Activated CD4-positive, alpha-beta memory T cell treated with anti-CD3 and anti-CD28 coated beads, Interleukin-2, amount 10 ng/mL, durations not matched to agents 7 days and 5 days (primary cell): ENCODE results near the gene C19orf12. TPM values are rescaled to one million over a fixed set of nuclear protein-coding genes. Genes with fewer than 3 reads are reported as not detected.

Source experiments
- CTCF ChIA-PET: fragments of 350-600 bp; sonication (Branson Sonifier 250); formaldehyde crosslinking; loops from one replicate; lab custom pipeline; 2021; ENCODE audit warnings: antibody characterized with exemption, inconsistent platforms; lab: Charles Lee
- POLR2A ChIA-PET: fragments of 350-600 bp; sonication (Branson Sonifier 250); formaldehyde crosslinking; loops from one replicate; lab custom pipeline; 2021; ENCODE audit warnings: antibody characterized with exemption; lab: Charles Lee
- DNase-seq: peaks from one replicate; pipeline ENCODE4 v3.0.0-alpha.2; 2020
- H3K27ac Mint-ChIP-seq: one replicate; pipeline ENCODE4 v1.8.0; 2021; ENCODE audit warnings: mild to moderate bottlenecking, mixed read lengths
- H3K27me3 Mint-ChIP-seq: one replicate; pipeline ENCODE4 v1.8.0; 2021; ENCODE audit warnings: mixed read lengths
- H3K36me3 Mint-ChIP-seq: one replicate; pipeline ENCODE4 v1.8.0; 2021; ENCODE audit warnings: low read depth, mixed read lengths
- H3K4me1 Mint-ChIP-seq: one replicate; pipeline ENCODE4 v1.8.0; 2021; ENCODE audit warnings: mixed read lengths
- H3K4me3 Mint-ChIP-seq: one replicate; pipeline ENCODE4 v1.8.0; 2021; ENCODE audit warnings: mild to moderate bottlenecking, mixed read lengths
- H3K9me3 Mint-ChIP-seq: one replicate; pipeline ENCODE4 v1.8.0; 2021; ENCODE audit warnings: mixed read lengths
- total RNA-seq, 2 experiments: library from RNA; stranded (reverse); gene quantifications; one replicate each; pipeline ENCODE4 v1.2.3, GENCODE V29; 2021

C19orf12 gene
- total RNA-seq, 2 experiments from 2014 or later, result 39.2 to 40.7 TPM

- POLR2A ChIA-PET, result interaction anchor here (1.0 to 3.3 kb wide), 2 partner anchors 13 to 82 kb away, joined by 3 to 11 read pairs; partner anchors contain the start of gene POP4
These were observed 26.9 kb downstream of the C19orf12 start for GRCh38 chr19:29687897-29688728.

GRCh38 chr19:29687244-29687896, 27.7 kb downstream of the C19orf12 start:
- CTCF ChIA-PET, result interaction anchor here (0.7 to 2.3 kb wide), 5 partner anchors 16 to 77 kb away, joined by 3 to 9 read pairs (median 6); partner anchors contain the start of gene PLEKHF1
- peaks cover 15% of the 10 kb centered on the region for H3K36me3 Mint-ChIP-seq
- POLR2A ChIA-PET, result interaction anchor here (1.9 to 3.3 kb wide), 2 partner anchors 77 to 81 kb away, joined by 6 to 11 read pairs; partner anchors contain the start of gene POP4
- H3K27me3 Mint-ChIP-seq, result no peaks in the 10 kb centered on the region
- H3K4me1 Mint-ChIP-seq, result peaks cover 52% of the 10 kb centered on the region
- H3K27ac Mint-ChIP-seq, result no peak overlapping the region
- peaks cover 4% of the 10 kb centered on the region for H3K9me3 Mint-ChIP-seq
- peak; percentile 30 for DNase-seq
- H3K4me3 Mint-ChIP-seq, result no peak overlapping the region

More at GRCh38 chr19:29687897-29688728, 26.9 kb downstream of the C19orf12 start:
- peak overlapping the region; percentile 14 for H3K27ac Mint-ChIP-seq
- H3K4me1 Mint-ChIP-seq, result peaks cover 49% of the 10 kb centered on the region
- CTCF ChIA-PET, result interaction anchor here (0.7 to 1.0 kb wide), 3 partner anchors 23 to 78 kb away, joined by 3 to 4 read pairs (median 4); partner anchors contain the start of gene PLEKHF1
- peaks cover 15% of the 10 kb centered on the region for H3K36me3 Mint-ChIP-seq
- DNase-seq, result no peak
- H3K4me3 Mint-ChIP-seq, result no peak overlapping the region
- H3K9me3 Mint-ChIP-seq, result peaks cover 4% of the 10 kb centered on the region
- no peaks in the 10 kb centered on the region for H3K27me3 Mint-ChIP-seq

GRCh38 chr19:29686285-29686805, 28.7 kb downstream of the C19orf12 start:
- DNase-seq, result no peak
- CTCF ChIA-PET, result interaction anchor here (0.5 to 2.3 kb wide), 4 partner anchors 15 to 76 kb away, joined by 3 to 9 read pairs (median 6); no protein-coding TSS in a partner anchor
- no peak overlapping the region for H3K27ac Mint-ChIP-seq
- H3K9me3 Mint-ChIP-seq, result peaks cover 4% of the 10 kb centered on the region
- H3K36me3 Mint-ChIP-seq, result peaks cover 15% of the 10 kb centered on the region
- H3K27me3 Mint-ChIP-seq, result no peaks in the 10 kb centered on the region
- H3K4me1 Mint-ChIP-seq, result peaks cover 55% of the 10 kb centered on the region
- no peak overlapping the region for H3K4me3 Mint-ChIP-seq
- POLR2A ChIA-PET, result interaction anchor here (0.7 to 3.3 kb wide), 4 partner anchors 27 to 80 kb away, joined by 3 to 11 read pairs (median 6); partner anchors contain the start of gene POP4

GRCh38 chr19:29685326-29685725, 29.7 kb downstream of the C19orf12 start:
- Mint-ChIP-seq H3K27ac (no peak overlapping the region), H3K27me3 (no peaks in the 10 kb centered on the region), H3K4me1 (peaks cover 57% of the 10 kb centered on the region), H3K9me3 (peaks cover 4% of the 10 kb centered on the region), H3K4me3 (no peak overlapping the region), H3K36me3 (peaks cover 11% of the 10 kb centered on the region)
- CTCF ChIA-PET, result interaction anchor here (2.0 to 2.3 kb wide), 2 partner anchors 31 to 75 kb away, joined by 7 read pairs; no protein-coding TSS in a partner anchor
- no peak for DNase-seq
- POLR2A ChIA-PET, result interaction anchor here (1.1 to 3.3 kb wide), 4 partner anchors 13 to 79 kb away, joined by 6 to 12 read pairs (median 8); partner anchors contain the start of gene POP4

GRCh38 chr19:29683009-29683408, 32.1 kb downstream of the C19orf12 start:
- no peak for DNase-seq
- Mint-ChIP-seq H3K27ac (no peak overlapping the region), H3K27me3 (no peaks in the 10 kb centered on the region), H3K36me3 (peaks cover 15% of the 10 kb centered on the region), H3K9me3 (no peaks in the 10 kb centered on the region), H3K4me3 (no peak overlapping the region), H3K4me1 (peaks cover 57% of the 10 kb centered on the region)
- ChIA-PET POLR2A (interaction anchor here (1.3 to 9.0 kb wide), 4 partner anchors 11 to 77 kb away, joined by 3 to 80 read pairs (median 14); partner anchors contain the start of genes PLEKHF1 and POP4), CTCF (interaction anchor here (2.4 kb wide), 1 partner anchor 72 kb away, joined by 9 read pairs; no protein-coding TSS in a partner anchor)

- Mint-ChIP-seq H3K4me3 (no peak overlapping the region), H3K36me3 (peaks cover 16% of the 10 kb centered on the region), H3K27ac (no peak overlapping the region), H3K9me3 (no peaks in the 10 kb centered on the region), H3K27me3 (no peaks in the 10 kb centered on the region), H3K4me1 (peaks cover 54% of the 10 kb centered on the region)
- POLR2A ChIA-PET, result interaction anchor here (0.6 to 9.0 kb wide), 7 partner anchors 9 to 76 kb away, joined by 3 to 80 read pairs (median 16); partner anchors contain the start of genes C19orf12, PLEKHF1 and POP4
- DNase-seq, result no peak
- CTCF ChIA-PET, result interaction anchor here (0.6 to 2.4 kb wide), 4 partner anchors 9 to 72 kb away, joined by 3 to 9 read pairs (median 4); no protein-coding TSS in a partner anchor
These were observed 32.7 kb downstream of the C19orf12 start for GRCh38 chr19:29682236-29682895.

GRCh38 chr19:29681422-29682235, 33.4 kb downstream of the C19orf12 start:
- ChIA-PET CTCF (interaction anchor here (0.6 to 5.8 kb wide), 8 partner anchors 8 to 71 kb away, joined by 3 to 28 read pairs (median 4); partner anchors contain the start of gene PLEKHF1), POLR2A (interaction anchor here (0.6 to 9.0 kb wide), 8 partner anchors 9 to 76 kb away, joined by 3 to 80 read pairs (median 15); partner anchors contain the start of genes C19orf12, PLEKHF1 and POP4)
- no peaks in the 10 kb centered on the region for H3K9me3 Mint-ChIP-seq
- DNase-seq, result no peak
- H3K4me1 Mint-ChIP-seq, result peaks cover 55% of the 10 kb centered on the region
- peaks cover 23% of the 10 kb centered on the region for H3K36me3 Mint-ChIP-seq
- H3K27ac Mint-ChIP-seq, result peak overlapping the region; percentile 88
- peak overlapping the region; percentile 56 for H3K4me3 Mint-ChIP-seq
- no peaks in the 10 kb centered on the region for H3K27me3 Mint-ChIP-seq

- no peak for DNase-seq
- Mint-ChIP-seq H3K9me3 (no peaks in the 10 kb centered on the region), H3K4me3 (peak overlapping the region; percentile 56), H3K27me3 (no peaks in the 10 kb centered on the region), H3K4me1 (peaks cover 58% of the 10 kb centered on the region), H3K27ac (peak overlapping the region; percentile 88), H3K36me3 (peaks cover 29% of the 10 kb centered on the region)
- ChIA-PET POLR2A (interaction anchor here (1.0 to 9.0 kb wide), 6 partner anchors 8 to 75 kb away, joined by 4 to 80 read pairs (median 26); partner anchors contain the start of genes C19orf12, PLEKHF1 and POP4), CTCF (interaction anchor here (0.9 to 5.8 kb wide), 7 partner anchors 9 to 70 kb away, joined by 3 to 28 read pairs (median 5); partner anchors contain the start of gene PLEKHF1)
These were observed 34.1 kb downstream of the C19orf12 start for GRCh38 chr19:29680937-29681336.

GRCh38 chr19:29680447-29680846, 34.6 kb downstream of the C19orf12 start:
- ChIA-PET POLR2A (interaction anchor here (1.0 to 9.0 kb wide), 8 partner anchors 8 to 74 kb away, joined by 4 to 80 read pairs (median 15); partner anchors contain the start of genes C19orf12, PLEKHF1 and POP4), CTCF (interaction anchor here (0.5 to 5.8 kb wide), 6 partner anchors 9 to 77 kb away, joined by 3 to 28 read pairs (median 5); partner anchors contain the start of gene PLEKHF1)
- Mint-ChIP-seq H3K9me3 (no peaks in the 10 kb centered on the region), H3K4me1 (peaks cover 63% of the 10 kb centered on the region), H3K4me3 (peak overlapping the region; percentile 56), H3K27ac (peak overlapping the region; percentile 88), H3K36me3 (peaks cover 34% of the 10 kb centered on the region), H3K27me3 (no peaks in the 10 kb centered on the region)
- DNase-seq, result peak; percentile 93

- no peaks in the 10 kb centered on the region for H3K9me3 Mint-ChIP-seq
- H3K4me1 Mint-ChIP-seq, result peaks cover 64% of the 10 kb centered on the region
- peak overlapping the region; percentile 73 for H3K27ac Mint-ChIP-seq
These were observed 35.4 kb downstream of the C19orf12 start for GRCh38 chr19:29679598-29680210.

More at GRCh38 chr19:29679598-29680210, 35.4 kb downstream of the C19orf12 start:
- no peaks in the 10 kb centered on the region for H3K27me3 Mint-ChIP-seq
- H3K36me3 Mint-ChIP-seq, result peaks cover 37% of the 10 kb centered on the region
- no peak for DNase-seq
- peak overlapping the region; percentile 12 for H3K4me3 Mint-ChIP-seq
- POLR2A ChIA-PET, result interaction anchor here (1.0 to 9.0 kb wide), 6 partner anchors 7 to 74 kb away, joined by 6 to 80 read pairs (median 23); partner anchors contain the start of genes C19orf12, PLEKHF1 and POP4
- CTCF ChIA-PET, result interaction anchor here (0.5 to 5.8 kb wide), 4 partner anchors 12 to 76 kb away, joined by 3 to 28 read pairs (median 3); partner anchors contain the start of gene PLEKHF1
